ENCODE results near the gene KIF1B. TPM values are rescaled to one million over a fixed set of nuclear protein-coding genes. Genes with fewer than 3 reads are reported as not detected.

Gene KIF1B, protein sequence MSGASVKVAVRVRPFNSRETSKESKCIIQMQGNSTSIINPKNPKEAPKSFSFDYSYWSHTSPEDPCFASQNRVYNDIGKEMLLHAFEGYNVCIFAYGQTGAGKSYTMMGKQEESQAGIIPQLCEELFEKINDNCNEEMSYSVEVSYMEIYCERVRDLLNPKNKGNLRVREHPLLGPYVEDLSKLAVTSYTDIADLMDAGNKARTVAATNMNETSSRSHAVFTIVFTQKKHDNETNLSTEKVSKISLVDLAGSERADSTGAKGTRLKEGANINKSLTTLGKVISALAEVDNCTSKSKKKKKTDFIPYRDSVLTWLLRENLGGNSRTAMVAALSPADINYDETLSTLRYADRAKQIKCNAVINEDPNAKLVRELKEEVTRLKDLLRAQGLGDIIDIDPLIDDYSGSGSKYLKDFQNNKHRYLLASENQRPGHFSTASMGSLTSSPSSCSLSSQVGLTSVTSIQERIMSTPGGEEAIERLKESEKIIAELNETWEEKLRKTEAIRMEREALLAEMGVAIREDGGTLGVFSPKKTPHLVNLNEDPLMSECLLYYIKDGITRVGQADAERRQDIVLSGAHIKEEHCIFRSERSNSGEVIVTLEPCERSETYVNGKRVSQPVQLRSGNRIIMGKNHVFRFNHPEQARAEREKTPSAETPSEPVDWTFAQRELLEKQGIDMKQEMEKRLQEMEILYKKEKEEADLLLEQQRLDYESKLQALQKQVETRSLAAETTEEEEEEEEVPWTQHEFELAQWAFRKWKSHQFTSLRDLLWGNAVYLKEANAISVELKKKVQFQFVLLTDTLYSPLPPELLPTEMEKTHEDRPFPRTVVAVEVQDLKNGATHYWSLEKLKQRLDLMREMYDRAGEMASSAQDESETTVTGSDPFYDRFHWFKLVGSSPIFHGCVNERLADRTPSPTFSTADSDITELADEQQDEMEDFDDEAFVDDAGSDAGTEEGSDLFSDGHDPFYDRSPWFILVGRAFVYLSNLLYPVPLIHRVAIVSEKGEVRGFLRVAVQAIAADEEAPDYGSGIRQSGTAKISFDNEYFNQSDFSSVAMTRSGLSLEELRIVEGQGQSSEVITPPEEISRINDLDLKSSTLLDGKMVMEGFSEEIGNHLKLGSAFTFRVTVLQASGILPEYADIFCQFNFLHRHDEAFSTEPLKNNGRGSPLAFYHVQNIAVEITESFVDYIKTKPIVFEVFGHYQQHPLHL (N-terminal part only)
- 18.7 and 20.1 TPM in 2 replicates for total RNA-seq (2014; rRNA removed; shearing (Covaris generic))
- 30.7 and 36.2 TPM in 2 replicates for polyA plus RNA-seq (2015; cell fraction: cytosol; rRNA removed)
- polyA plus RNA-seq (2015; cell fraction: nucleus; rRNA removed) = 18.4 and 21.7 TPM in 2 replicates

DNA sequence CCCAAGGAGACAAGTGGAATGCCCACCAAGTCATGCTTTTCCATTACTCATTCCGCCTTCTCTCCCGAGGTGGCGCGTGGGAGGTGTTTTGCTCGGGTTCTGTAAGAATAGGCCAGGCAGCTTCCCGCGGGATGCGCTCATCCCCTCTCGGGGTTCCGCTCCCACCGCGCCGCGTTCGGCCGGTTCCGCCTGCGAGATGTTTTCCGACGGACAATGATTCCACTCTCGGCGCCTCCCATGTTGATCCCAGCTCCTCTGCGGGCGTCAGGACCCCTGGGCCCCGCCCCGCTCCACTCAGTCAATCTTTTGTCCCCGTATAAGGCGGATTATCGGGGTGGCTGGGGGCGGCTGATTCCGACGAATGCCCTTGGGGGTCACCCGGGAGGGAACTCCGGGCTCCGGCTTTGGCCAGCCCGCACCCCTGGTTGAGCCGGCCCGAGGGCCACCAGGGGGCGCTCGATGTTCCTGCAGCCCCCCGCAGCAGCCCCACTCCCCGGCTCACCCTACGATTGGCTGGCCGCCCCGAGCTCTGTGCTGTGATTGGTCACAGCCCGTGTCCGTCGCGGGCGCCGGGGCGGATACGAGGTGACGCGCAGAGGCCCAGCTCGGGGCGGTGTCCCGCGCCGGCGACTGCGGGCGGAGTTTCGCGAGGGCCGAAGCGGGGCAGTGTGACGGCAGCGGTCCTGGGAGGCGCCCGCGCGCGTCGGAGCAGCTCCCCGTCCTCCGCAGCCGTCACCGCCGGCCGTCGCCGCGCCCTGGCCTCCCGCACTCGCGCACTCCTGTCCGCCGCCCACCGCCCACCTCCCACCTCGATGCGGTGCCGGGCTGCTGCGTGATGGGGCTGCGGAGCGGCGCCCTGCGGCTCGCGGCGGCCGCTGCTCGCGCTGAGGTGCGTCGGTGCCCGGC lies at the start of gene KIF1B:
TSS of gene KIF1B (plus strand) at position 666 of the 906 bp plus-strand sequence. CDS start 21,759 bp downstream, outside the sequence.
- in situ Hi-C loops (cut with HindIII; ENCODE audit: low pct_unique_long_range_greater_than_20kb, low sequenced_read_pairs) = no loop called here
- DNase-seq (ENCODE audit: low read depth, low spot score) = peak; percentile 95

DNA sequence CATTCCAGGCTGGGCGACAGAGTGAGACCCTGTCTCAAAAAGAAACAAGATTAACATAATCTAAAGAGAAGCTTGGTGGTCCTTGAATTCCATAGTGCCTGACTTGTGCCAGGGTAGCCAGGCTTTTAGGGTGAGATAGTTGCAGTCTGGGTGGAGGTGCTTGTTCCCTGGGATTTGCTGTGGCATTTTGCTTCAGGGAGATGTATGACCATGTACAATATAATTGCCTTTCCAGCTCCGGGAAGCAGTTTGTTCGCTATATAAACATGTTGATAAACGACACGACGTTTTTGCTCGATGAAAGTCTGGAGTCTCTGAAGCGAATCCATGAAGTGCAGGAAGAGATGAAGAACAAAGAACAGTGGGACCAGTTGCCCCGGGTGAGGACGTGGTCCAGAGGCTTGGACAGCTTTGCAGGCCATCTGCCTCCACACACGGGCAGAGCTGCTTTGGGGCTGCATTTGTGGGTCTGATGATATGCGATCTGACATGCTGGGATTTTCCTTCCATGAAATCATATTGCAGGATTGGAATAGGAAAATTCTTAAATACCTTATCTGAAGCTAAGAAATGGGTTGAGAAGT lies 49.4 kb upstream of the KIF1B start:
- in situ Hi-C loops (cut with HindIII; ENCODE audit: low pct_unique_long_range_greater_than_20kb, low sequenced_read_pairs) = no loop called here
- no peak for DNase-seq (ENCODE audit: low read depth, low spot score)

DNA sequence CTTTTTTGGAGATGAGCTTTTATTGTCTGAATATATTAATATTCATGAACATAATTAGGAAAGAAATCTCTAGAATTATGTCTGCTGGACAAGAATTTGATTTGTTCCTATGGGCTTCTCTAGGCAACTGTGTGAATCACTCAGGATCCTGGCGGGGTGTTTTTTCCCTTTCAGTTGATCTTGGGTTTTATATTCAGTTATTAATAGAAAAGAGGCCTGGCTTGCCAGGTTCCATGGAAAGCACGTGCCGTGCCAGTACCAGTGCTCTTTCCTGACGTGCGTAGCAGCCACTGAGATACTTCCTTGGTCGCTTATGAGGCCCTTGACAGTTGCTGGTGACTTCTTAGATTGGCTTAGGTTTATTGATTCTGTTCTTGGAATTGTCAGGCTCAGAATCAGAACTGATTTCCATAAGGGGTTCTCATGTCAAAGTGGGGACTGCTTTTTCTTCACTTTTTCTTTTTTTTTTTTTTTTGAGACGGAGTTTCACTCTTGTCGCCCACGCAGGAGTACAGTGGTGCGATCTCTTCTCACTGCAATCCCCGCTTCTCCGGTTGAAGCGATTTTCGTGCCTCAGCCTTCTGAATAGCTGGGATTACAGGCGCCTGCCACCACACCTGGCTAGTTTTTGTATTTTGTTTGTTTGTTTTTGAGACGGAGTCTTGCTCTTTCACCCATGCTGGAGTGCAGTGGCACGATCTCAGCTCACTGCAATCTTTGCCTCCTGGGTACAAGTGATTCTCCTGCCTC lies 48.7 kb upstream of the KIF1B start:
- no peak for DNase-seq (ENCODE audit: low read depth, low spot score)
- in situ Hi-C loops (cut with HindIII; ENCODE audit: low pct_unique_long_range_greater_than_20kb, low sequenced_read_pairs) = no loop called here

DNA sequence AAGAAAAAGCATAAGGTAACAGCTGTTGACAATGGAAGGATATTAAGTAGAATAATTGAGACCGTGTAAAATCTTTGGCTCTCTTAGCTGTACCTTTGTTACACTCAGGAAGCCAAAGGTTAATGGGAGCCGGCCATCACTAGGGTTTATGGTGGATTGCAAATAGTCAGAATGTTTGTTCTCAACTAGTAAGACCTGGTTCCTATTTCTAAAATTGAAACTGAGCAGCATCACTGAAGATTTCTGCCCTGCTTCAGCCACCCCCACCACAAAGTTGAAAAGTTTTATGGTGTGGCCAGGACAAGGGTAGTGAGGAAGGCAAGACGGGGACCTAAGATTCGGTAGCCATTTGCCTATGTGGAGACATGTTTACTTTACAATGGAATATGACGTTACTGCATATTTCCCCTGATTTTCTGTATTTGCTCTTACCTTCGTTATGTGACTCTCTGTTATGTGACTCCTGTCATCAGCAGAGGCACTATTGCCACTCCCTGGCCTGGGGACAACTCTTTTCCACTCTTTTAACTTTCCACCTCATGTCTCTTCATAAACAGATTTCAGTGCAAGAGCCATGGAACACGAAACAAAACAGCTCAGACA lies 41.4 kb upstream of the KIF1B start:
- no peak for DNase-seq (ENCODE audit: low read depth, low spot score)
- in situ Hi-C loops (cut with HindIII; ENCODE audit: low pct_unique_long_range_greater_than_20kb, low sequenced_read_pairs) = no loop called here

DNA sequence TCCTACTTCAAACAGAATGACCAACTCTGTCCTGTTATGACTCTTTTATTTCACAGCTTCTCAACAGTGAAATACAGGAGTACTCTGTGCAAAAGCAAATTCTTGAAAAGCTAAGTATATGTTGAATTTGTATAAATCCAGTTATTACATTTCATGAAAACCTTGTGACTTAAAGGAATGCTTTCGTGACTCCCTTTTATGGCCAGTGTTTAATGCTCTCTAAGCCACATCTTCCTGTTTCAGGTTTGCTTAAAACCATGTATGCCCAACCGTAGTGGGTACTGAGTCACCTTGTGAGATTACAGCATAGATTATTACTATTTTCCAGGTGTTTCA lies 40.2 kb upstream of the KIF1B start:
- in situ Hi-C loops (cut with HindIII; ENCODE audit: low pct_unique_long_range_greater_than_20kb, low sequenced_read_pairs) = no loop called here
- no peak for DNase-seq (ENCODE audit: low read depth, low spot score)

DNA sequence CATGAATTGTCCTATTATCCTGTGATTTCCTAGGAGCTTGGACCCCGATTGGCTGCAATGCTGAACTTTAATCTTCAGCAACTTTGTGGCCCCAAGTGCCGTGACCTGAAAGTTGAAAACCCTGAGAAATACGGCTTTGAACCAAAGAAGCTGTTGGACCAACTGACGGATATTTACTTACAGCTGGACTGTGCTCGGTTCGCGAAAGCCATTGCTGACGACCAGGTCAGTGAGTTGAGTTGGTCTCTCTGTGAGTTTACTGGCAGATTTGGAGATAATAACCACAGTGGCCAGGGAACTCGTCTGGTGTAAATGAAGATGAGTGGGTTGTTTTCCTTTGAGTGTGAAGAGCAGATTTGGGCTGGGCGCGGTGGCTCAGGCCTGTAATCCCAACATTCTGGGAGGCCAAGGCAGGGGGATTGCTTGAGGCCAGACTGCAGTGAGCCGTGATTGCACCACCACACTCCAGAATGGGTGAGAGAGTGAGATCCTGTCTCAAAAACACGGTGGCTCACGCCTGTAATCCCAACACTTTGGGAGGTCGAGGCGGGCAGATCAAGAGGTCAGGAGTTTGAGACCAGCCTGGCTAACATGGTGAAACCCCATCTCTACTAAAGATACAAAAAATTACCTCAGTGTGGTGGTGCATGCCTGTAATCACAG lies 39.1 kb upstream of the KIF1B start:
- DNase-seq (ENCODE audit: low read depth, low spot score) = no peak
- in situ Hi-C loops (cut with HindIII; ENCODE audit: low pct_unique_long_range_greater_than_20kb, low sequenced_read_pairs) = no loop called here

DNA sequence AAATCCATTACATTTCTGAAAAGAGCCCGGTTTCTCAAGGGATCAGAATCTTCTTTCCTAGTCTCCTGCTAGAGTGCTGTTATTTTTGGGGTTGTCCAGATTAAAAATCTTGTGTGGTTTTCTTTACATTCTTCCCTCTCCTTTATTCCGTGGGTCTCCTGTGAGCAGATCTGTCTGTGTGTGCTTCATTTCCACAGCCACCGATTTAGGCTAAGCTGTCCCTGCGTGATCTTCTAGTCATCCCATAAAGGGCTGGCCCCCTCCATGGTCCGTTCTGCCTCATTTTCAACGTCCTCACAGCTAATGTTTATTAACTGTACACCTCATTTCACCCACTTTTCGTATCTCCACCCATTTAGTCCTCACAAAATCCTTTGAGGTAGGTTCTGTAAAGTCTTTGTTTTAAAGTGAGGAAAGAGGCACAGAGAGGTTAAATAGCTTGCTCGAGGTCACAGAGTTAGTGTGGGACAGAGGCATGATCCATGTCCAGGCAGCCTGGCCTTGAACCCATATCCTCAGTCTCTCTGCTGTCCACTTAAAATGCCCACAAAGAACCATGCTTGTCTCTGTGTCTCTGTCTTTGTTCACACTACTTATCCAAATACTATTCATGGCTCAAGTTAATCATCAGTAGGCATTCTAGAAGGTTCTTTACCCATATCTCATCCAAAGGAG lies 38.2 kb upstream of the KIF1B start:
- in situ Hi-C loops (cut with HindIII; ENCODE audit: low pct_unique_long_range_greater_than_20kb, low sequenced_read_pairs) = no loop called here
- DNase-seq (ENCODE audit: low read depth, low spot score) = no peak

DNA sequence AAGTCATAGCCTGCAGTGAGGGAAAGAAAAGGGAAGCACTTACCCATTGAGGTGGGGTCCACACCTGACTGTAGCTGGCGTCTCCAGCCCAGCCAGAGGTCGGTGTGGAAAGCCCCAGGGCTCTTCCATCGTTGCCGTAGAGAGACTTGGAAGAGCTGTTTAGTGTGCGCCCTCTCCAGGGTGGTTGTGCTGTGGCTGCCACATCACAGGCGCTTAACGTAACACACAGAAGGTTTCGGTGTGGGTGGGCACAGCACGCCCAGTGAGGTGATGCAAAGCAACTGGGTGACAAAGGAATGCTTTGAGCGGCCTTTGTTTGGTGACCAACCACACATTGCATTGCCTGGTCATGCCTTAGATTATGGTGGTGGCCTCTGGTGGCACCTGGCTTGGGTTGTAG lies 36.8 kb upstream of the KIF1B start:
- in situ Hi-C loops (cut with HindIII; ENCODE audit: low pct_unique_long_range_greater_than_20kb, low sequenced_read_pairs) = no loop called here
- no peak for DNase-seq (ENCODE audit: low read depth, low spot score)

DNA sequence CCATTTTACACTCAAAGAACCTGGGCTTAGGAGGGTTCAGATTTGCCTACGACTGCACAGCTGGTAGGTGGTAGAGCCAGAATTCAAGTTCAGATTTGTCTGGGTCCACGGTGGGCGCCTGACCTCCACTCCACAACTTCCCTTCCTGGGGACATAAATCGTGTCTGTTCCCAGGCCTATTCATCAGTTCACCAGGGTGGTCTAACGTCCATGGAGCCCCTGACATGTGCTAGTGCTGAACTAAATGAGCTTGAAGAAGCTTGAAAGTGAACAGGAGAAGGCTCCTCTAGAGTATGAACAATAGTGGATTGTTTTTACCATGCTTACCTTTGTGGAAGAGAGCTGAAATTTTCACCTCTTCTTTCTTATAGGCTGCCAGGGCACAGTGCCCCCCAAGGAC lies 32.5 kb upstream of the KIF1B start:
- no peak for DNase-seq (ENCODE audit: low read depth, low spot score)

DNA sequence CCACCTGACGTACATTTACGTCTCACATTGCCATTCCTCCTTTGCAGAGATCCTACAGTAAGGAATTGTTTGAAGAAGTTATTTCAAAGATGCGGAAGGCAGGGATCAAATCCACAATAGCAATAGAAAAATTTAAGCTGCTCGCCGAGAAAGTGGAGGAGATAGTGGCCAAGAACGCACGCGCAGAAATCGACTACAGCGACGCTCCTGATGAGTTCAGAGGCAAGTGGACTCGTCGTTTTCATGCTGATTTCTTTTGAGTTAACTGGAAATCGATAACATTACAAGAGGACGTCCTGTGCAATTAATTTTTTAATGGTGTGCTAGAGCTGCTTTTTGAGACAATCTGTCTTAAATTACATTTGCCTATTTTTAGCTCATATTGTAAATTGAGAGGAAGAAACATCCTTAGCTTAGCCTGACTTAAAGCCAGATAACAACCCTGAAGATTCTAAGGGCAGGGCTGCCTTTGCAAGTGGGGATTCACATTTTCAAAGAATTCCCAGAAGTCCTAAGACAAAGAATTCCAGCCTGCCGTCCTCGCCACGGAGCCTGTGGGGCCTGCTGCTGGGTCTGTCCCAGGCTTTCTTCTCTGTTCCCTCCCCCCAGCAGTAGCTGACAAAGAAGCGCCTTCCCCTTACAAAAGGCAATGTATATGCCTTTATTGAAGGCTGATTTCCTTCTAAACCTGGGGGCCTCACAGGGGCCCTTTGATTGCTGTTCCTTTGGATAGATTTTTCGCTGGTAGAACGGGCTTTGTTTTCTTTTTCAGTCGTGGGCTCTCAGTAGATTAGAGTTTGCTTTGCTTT lies 31.6 kb upstream of the KIF1B start:
- in situ Hi-C loops (cut with HindIII; ENCODE audit: low pct_unique_long_range_greater_than_20kb, low sequenced_read_pairs) = no loop called here
- no peak for DNase-seq (ENCODE audit: low read depth, low spot score)

More for the DNA sequence above, 32.5 kb upstream of the KIF1B start:
- in situ Hi-C loops (cut with HindIII; ENCODE audit: low pct_unique_long_range_greater_than_20kb, low sequenced_read_pairs) = no loop called here

DNA sequence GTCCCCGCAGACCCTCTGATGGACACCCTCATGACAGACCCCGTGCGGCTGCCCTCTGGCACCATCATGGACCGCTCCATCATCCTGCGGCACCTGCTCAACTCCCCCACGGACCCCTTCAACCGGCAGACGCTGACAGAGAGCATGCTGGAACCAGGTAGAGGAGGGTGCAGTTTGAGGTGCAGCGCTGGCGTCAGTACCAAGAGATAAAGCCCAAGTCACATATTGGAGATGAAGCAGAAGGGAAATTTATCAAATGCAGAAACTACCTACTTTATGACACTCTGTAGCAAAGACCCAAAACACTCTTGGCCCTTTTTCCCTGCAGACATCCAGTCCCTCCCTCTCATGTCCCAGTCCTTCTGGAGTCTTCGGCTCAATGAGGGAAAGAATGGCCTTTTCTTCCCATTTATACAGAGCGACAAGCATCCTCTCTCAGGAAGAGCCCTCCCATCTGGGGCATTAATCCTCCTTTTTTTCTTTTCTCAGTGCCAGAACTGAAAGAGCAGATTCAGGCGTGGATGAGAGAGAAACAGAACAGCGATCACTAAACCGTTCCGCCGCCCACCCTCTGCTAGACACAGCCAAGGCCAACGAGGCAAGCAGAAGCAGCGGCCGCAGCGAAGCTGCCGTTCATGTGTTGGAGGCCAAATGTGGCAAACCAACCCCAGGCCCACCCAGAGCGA lies 30.8 kb upstream of the KIF1B start:
- in situ Hi-C loops (cut with HindIII; ENCODE audit: low pct_unique_long_range_greater_than_20kb, low sequenced_read_pairs) = no loop called here
- DNase-seq (ENCODE audit: low read depth, low spot score) = no peak

DNA sequence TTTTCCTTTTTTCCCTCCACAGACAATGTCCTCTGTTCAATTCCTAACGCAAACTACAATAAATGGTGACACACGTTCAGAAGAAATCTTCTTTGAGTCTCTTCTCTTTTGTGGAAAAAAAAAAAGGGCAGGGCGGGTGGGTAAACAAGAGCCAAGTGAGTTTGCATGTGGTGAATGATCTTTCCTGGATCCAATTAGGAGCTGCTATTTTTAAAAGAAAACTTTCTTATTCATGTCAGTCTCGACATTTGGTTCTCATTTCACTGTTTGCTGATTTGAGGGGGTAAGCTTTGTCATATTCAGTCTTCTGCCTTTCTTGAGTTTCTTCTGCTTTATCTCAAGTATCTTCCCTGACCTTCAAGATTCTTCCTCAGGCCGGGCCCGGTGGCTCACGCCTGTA lies 29.2 kb upstream of the KIF1B start:
- in situ Hi-C loops (cut with HindIII; ENCODE audit: low pct_unique_long_range_greater_than_20kb, low sequenced_read_pairs) = no loop called here
- DNase-seq (ENCODE audit: low read depth, low spot score) = no peak

DNA sequence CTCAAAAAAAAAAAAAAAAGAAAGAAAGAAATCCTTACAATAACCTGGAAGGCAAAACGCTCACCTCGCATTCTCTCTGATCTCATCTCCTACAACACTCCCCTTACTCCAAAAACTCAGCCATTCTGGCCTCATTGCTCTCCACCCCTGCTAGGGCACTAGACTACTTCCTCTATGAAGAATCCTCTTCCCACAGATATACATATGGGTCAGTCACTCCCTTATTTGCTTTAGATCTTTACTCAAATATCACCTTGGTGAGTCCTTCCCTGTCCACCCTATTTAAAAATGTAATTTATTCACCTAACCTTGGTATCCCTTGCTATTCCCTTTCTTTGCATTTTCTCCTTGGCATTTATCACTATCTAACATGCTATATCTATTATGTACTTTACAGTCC lies 24.6 kb upstream of the KIF1B start:
- DNase-seq (ENCODE audit: low read depth, low spot score) = no peak
- in situ Hi-C loops (cut with HindIII; ENCODE audit: low pct_unique_long_range_greater_than_20kb, low sequenced_read_pairs) = no loop called here
